D721Med (cell line): ENCODE data around the gene LRP3.

ENCODE experiments used
- DNase-seq: peaks from one replicate; pipeline ENCODE4 v3.0.0; 2011; ENCODE audit warnings: low spot score; ENCODE audit not compliant: insufficient read length
- FAIRE-seq: peaks from 2 replicates; lab custom pipeline; 2011; peaks lifted over from hg19 to GRCh38; lab: Jason Lieb, UNC
- CTCF ChIP-seq: IDR thresholded peaks from 2 replicates; pipeline ENCODE4 v1.5.1; 2012; ENCODE audit warnings: mild to moderate bottlenecking, control low read depth; ENCODE audit not compliant: insufficient read depth; ENCODE audit errors: missing control alignments

LRP3 gene

DNA sequence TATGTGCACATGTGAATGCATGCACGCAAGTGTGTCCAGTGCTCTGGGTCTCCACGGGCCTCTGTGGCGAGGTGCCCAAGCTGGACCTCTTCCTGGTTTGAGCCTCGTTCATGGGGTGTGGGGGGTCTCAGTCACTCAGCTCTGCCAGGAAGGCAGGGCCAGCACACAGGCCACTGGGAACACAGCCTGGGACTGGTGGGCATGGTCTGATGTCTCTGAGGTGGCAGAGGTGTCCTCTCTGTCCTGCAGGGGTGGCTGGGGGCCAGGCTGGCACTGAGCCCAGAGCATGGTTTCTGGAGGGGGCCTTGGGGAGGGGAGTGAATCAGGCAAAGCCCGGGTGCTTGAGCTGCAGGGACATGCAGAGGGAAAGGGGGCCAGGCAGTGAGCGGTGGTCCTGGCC is 9.4 kb downstream of the LRP3 start:
- FAIRE-seq = no peak
- DNase-seq = no peak
- no peak for TF ChIP-seq CTCF

DNA sequence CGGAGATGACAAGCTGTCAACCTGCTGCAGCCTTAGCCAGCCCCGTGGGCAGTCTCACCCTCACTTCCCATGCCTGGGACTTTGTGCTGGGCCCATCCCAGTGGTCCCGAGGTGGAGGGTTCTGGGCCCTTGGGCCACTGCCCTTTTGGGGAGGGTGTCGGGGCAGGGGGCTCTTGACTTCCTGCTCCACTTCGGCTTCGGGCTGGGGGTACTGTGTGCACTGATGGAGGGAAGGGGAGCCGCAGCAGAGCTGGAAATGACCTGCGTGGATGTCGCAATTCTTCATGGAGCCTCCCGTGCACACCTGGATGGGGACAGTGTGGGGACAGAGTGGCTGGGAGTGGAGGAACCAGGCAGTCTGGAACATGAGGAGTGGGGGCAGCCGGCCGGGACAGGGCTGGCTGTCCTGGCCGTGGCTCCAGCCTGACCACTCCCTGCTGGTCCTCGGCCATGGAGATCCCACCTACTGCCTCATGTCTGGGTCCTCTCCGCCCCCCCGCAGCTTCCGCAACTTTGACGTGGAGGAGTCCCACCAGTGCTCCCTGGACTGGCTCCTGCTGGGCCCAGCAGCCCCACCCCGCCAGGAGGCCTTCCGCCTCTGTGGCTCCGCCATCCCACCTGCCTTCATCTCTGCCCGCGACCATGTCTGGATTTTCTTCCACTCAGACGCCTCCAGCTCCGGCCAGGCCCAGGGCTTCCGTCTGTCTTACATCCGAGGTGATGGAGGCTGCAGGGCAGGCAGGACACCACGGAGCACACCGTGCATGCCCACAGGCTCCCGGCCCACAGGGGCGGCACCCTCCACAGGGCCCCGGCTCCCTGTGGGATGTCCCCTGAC is 10.2 kb downstream of the LRP3 start:
- TF ChIP-seq CTCF = no peak
- FAIRE-seq (no peak), DNase-seq (no peak)

DNA sequence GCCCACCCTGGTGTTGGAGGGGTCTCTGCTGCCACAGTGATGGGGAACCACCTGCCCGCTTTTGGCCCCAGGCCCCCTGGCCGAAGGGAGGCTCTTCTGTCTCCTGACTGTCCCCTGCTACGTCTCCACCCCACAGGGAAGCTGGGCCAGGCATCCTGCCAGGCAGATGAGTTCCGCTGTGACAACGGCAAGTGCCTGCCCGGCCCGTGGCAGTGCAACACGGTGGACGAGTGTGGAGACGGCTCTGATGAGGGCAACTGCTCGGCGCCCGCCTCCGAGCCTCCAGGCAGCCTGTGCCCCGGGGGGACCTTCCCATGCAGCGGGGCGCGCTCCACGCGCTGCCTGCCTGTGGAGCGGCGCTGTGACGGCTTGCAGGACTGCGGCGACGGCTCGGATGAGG is 11.0 kb downstream of the LRP3 start:
- TF ChIP-seq CTCF = no peak
- no peak for FAIRE-seq
- no peak for DNase-seq

GRCh38 chr19:33205531-33206260 is 11.6 kb downstream of the LRP3 start:
- FAIRE-seq = no peak
- TF ChIP-seq CTCF = no peak
- DNase-seq = no peak

DNA sequence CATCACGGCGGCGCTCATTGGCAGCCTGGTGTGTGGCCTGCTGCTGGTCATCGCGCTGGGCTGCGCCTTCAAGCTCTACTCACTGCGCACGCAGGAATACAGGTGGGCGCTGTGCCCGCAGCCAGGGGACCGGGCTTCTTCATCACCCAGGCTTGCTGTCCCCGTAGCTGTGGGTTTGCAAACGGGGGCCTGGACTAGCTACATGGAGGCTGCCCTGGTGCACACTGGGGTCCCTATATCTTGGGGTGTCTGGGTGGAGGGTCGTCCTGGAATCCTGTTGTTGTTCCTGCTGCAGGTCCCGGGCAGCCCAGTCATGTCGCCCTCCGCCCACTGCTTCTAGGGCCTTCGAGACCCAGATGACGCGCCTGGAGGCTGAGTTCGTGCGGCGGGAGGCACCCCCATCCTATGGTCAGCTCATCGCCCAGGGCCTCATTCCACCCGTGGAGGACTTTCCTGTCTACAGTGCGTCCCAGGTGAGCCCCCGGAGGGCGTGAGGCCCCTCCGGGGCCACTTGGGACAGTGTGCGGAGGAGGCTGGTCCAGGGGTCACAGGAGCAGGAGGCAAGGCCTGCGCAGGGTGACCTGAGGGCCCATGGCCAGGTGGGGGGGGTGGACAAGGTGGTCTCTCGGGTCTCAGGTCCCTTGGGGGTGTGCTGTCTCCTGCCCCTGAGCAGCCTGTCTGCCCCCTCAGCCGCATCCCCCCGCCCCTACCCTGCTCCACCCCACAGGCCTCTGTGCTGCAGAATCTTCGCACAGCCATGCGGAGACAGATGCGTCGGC is 12.3 kb downstream of the LRP3 start:
- FAIRE-seq (no peak), DNase-seq (no peak)
- no peak for TF ChIP-seq CTCF

DNA sequence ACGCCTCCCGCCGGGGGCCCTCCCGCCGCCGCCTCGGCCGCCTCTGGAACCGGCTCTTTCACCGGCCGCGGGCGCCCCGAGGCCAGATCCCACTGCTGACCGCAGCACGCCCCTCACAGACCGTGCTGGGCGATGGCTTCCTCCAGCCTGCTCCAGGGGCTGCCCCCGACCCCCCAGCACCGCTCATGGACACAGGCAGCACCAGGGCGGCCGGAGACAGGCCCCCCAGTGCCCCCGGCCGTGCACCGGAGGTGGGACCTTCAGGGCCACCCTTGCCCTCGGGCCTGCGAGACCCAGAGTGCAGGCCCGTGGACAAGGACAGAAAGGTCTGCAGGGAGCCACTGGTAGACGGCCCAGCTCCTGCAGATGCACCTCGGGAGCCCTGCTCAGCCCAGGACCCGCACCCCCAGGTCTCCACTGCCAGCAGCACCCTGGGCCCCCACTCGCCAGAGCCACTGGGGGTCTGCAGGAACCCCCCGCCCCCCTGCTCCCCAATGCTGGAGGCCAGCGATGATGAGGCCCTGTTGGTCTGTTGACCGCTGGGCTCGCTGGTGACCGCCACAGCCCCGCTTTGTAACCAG is 13.0 kb downstream of the LRP3 start:
- DNase-seq (no peak), FAIRE-seq (no peak)
- TF ChIP-seq CTCF = no peak
